ENCODE measurements around the gene ALOX15. TPM values are rescaled to one million over a fixed set of nuclear protein-coding genes. Genes with fewer than 3 reads are reported as not detected.

The ALOX15 gene
- total and polyA plus RNA-seq, 9 of the 15 experiments (the other 6 are each of a cell fraction or from before 2014, with no cell fraction given): not detected

DNA sequence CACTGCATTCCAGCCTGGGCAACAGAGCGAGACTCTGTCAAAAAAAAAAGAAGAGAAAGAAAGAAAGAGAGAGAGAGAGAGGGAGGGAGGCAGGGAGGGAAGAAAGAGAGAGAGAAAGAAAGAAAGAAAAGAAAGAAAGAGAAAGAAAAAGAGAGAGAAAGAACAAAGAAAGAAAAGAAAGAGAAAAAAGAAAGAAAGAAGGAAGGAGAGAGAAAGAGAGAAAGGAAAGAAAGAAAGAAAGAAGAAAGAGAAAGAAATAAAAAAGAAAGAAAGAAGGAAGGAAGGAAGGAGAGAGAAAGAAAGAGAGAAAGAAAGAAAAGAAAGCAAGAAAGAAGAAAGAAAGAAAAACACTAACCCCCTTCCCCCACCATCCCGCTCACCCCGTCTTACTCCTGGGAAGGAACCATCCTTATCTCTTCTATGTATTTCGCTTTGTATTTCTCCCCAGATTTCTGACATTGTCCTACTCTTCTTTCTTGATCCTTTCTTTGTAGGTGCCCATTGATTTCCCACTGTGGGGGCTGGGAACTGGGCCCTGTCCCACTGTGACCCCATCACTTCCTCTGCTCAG, 20.9 kb downstream of the ALOX15 start:
- Histone ChIP-seq H3K4me1 (replicated peaks in 1 of 2; ENCODE audit: control insufficient read depth in 2 of 2, insufficient read depth in 2 of 2, low read length in 2 of 2) (no peaks in the 10 kb centered on the region; a peak in 1 of 5 replicates), H3K9me3 (replicated peaks; ENCODE audit: control insufficient read depth, insufficient read depth, low read depth, low read length) (no peaks in the 10 kb centered on the region), H3K9ac (ENCODE audit: insufficient read depth in 1 of 2, low read depth in 2 of 2, low read length in 2 of 2) (no peak overlapping the region), H3K27me3 (ENCODE audit: control insufficient read depth in 2 of 2, insufficient read depth in 2 of 2, low read length in 2 of 2) (peaks cover 9 to 30% of the 10 kb centered on the region in 2 experiments), H3K36me3 (ENCODE audit: control insufficient read depth, insufficient read depth, low read length) (no peaks in the 10 kb centered on the region), H3K79me2 (ENCODE audit: control insufficient read depth, insufficient read depth, low read length) (no peaks in the 10 kb centered on the region), H3K27ac (ENCODE audit: extremely low read depth, low read depth, low read length) (no peak overlapping the region), H3K4me2 (ENCODE audit: insufficient read depth, low read length) (no peak overlapping the region), H3K4me3 (no peak overlapping the region), H4K20me1 (replicated peaks; ENCODE audit: control insufficient read depth, insufficient read depth, low read length) (no peaks in the 10 kb centered on the region), H3K9me1 (ENCODE audit: control insufficient read depth, insufficient read depth, low read length) (no peaks in the 10 kb centered on the region), H2AFZ (ENCODE audit: low read depth, low read length) (no peak overlapping the region)
- 24% methylated on average over 4 of the region's 4 CpGs for WGBS (ENCODE audit: insufficient coverage, low coverage, missing lambda C conversion rate)
- CTCF ChIA-PET (ENCODE audit: low intra/inter-chr PET ratio): no interaction called here
- no peak for ATAC-seq
- POLR2A ChIA-PET: interaction anchor here (0.6 kb wide), 1 partner anchor 10 kb away, joined by 3 read pairs; no protein-coding TSS in a partner anchor
- TF ChIP-seq, protein P1, sequence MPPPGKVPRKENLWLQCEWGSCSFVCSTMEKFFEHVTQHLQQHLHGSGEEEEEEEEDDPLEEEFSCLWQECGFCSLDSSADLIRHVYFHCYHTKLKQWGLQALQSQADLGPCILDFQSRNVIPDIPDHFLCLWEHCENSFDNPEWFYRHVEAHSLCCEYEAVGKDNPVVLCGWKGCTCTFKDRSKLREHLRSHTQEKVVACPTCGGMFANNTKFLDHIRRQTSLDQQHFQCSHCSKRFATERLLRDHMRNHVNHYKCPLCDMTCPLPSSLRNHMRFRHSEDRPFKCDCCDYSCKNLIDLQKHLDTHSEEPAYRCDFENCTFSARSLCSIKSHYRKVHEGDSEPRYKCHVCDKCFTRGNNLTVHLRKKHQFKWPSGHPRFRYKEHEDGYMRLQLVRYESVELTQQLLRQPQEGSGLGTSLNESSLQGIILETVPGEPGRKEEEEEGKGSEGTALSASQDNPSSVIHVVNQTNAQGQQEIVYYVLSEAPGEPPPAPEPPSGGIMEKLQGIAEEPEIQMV (tag; conservative IDR thresholded peaks at IDR 0.05; ENCODE audit: low read depth): no peak
- TF ChIP-seq, protein P2, sequence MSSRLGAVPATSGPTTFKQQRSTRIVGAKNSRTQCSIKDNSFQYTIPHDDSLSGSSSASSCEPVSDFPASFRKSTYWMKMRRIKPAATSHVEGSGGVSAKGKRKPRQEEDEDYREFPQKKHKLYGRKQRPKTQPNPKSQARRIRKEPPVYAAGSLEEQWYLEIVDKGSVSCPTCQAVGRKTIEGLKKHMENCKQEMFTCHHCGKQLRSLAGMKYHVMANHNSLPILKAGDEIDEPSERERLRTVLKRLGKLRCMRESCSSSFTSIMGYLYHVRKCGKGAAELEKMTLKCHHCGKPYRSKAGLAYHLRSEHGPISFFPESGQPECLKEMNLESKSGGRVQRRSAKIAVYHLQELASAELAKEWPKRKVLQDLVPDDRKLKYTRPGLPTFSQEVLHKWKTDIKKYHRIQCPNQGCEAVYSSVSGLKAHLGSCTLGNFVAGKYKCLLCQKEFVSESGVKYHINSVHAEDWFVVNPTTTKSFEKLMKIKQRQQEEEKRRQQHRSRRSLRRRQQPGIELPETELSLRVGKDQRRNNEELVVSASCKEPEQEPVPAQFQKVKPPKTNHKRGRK (tag; IDR thresholded peaks at IDR 0.05): peak; percentile 95
- FAIRE-seq: no peak
- in situ Hi-C loops (cut with MboI) (loop anchor here (5.0 kb wide), 1 partner anchor 53 kb away; no protein-coding TSS in a partner anchor), intact Hi-C loops (cut with micrococcal nuclease) (loop anchor here (10.0 kb wide), 1 partner anchor 74 kb away; no protein-coding TSS in a partner anchor)
- DNase-seq (ENCODE audit: extremely low read depth in 1 of 4, low spot score in 3 of 4): no peak
- BruUV-seq (replicated peaks): no TSS peak

Data from K562 (cell line).